ENCODE measurements around the gene SCARB1.

DNA sequence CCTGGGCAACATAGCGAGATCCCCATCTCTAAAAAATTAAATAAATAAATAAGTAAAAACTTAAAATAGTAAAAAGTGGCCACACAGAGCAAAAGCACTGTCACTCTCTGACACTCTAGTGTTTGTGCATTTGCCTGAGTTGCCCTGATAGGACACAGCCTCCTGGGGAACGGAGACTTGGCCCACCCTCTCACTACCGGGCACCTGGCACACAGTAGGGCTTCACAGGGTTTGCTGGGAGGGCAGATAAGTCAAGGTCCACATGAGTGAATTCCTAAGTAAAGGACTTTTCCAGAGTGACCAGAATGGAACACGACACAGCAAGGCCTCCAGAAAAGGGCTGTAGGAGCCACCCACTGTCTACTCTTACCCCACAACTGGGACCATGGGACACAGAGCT lies 54.3 kb downstream of the SCARB1 start:
- TF ChIP-seq POLR2A (IDR thresholded peaks at IDR 0.05) (no peak), CTCF (IDR thresholded peaks at IDR 0.05) (no peak)
